HG03432 (cell line): ENCODE measurements around the gene KPNB1.

Experiments used
- ATAC-seq: cut with Tn5 transposase; IDR thresholded peaks from one replicate; pipeline ENCODE4 v1.9.1; 2021; ENCODE audit warnings: mild to moderate bottlenecking, moderate library complexity; ENCODE audit not compliant: unreplicated experiment

KPNB1 gene

DNA sequence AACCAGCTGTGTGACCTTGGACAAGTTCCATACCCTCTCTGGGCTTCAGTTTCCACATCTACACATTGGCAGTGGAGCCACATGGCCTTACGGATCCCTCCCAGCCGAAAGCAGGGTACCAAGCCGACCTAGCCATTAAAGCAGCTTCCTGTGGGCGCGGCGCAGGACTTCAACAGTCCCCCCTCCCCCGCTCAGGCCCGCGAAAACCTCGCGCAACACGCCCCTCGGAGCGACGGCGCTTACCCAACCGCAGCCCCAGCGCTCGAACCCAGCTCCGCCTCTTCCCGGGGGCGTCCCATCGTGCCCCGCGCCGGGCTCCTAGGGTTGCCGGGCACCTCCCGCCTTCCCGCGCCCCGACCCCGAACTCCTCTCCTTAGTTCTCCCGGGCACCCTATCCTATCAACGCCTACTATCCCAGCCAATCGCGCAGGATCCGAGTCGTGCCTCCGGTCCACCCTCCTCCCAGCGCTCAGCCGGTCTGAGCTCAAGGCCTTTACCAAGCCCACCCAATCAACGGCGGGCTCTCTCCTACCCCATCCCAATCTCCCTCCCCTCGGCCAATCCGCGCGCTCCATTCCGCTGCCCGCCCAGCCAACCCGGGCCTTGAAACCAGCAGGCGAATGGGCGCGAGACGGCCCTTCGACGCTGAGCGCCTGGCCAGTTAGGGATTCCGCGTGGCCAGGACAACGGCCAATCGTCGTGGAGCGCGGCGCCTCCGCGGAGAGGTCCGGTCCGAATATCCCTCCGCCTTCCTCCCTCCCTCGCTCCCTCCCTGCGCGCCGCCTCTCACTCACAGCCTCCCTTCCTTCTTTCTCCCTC lies at the start of gene KPNB1:
Gene KPNB1 (plus strand): TSS at position 767 of the 819 bp plus-strand sequence. CDS start 326 bp downstream, outside the sequence.
- peak; percentile 86 for ATAC-seq

DNA sequence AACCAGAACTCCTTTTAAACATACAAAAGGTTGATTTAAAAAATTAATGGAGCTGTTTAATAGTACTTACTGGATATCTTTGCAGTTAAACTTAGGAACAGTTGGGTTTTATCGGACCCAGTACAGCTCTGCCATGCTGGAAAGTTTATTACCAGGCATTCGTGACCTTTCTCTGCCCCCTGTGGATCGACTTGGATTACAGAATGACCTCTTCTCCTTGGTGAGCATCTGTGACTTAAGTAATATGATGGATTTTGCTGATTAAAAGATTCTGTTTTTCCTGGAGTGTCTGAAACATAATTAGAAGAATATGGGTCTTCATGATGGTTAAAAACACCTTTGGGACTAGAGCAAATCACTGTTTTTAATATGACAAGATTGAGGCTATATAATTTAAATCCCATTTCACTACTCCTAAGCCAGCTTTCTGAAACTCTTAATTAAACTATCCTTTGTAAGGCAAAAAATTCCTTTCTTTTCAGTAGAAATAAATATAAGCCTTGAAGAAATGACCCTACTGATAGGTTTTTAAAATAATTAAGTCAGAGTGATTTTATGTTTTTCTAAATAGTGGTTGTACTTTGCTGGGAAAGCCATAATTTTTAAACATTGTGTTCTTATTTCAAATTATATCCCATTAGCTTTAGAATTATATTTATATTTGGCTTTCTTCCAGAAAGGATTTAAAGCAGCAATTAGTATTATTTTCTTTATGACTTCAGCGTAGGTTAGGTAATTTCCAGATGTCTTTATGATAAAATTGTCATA lies 45.7 kb upstream of the KPNB1 start:
- no peak for ATAC-seq

DNA sequence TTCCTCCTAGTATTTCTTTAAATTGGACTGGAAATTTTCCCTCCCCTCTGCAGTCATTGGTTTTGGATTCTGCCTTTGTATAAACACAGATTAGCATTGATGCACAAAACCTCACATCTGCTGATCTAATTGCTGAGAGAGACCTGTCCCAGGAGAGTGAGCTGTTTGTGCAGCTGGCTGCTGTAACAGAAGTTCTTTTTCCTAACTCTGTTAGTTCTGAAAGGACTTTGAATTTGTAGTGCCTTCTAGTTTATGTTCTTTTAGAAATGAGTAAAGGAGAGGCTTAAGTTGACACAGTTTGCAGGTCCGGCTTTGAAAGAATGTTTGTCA lies 45.2 kb upstream of the KPNB1 start:
- no peak for ATAC-seq

DNA sequence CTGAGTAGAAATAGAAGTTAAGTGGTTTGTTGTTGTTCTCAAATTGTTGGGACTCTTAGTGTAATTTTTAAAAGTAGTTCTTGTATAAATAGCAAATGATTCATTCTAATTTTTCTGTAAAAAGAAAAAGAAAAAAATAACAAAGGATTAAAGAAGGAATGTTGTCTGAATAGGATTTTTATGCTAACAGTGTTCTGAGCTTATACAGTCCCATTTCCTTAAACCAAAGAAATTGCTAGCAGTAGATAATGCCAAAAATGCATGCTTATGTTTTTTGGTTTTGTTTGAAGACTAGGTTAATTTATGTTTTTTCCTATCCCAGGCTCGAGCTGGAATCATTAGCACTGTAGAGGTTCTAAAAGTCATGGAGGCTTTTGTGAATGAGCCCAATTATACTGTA lies 44.7 kb upstream of the KPNB1 start:
- no peak for ATAC-seq

DNA sequence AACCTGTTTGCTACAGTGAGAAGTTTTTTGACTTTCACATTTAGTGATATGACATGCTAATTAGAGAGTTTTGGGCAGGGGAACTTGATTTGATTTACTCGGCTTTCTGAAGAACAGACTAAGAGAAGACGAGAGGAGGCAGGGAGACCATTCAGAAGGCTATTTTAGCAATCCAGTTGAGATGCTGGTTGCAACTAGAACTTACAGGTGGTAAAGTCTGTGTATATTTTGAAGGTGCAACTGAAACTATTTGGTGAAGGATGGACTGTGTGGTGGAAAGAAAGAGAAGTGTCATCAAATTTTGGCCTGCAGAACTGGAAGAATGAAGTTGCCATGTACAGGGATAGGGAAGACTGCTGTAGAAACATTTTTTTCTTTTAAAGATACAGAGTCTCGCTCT lies 42.2 kb upstream of the KPNB1 start:
- ATAC-seq = no peak

DNA sequence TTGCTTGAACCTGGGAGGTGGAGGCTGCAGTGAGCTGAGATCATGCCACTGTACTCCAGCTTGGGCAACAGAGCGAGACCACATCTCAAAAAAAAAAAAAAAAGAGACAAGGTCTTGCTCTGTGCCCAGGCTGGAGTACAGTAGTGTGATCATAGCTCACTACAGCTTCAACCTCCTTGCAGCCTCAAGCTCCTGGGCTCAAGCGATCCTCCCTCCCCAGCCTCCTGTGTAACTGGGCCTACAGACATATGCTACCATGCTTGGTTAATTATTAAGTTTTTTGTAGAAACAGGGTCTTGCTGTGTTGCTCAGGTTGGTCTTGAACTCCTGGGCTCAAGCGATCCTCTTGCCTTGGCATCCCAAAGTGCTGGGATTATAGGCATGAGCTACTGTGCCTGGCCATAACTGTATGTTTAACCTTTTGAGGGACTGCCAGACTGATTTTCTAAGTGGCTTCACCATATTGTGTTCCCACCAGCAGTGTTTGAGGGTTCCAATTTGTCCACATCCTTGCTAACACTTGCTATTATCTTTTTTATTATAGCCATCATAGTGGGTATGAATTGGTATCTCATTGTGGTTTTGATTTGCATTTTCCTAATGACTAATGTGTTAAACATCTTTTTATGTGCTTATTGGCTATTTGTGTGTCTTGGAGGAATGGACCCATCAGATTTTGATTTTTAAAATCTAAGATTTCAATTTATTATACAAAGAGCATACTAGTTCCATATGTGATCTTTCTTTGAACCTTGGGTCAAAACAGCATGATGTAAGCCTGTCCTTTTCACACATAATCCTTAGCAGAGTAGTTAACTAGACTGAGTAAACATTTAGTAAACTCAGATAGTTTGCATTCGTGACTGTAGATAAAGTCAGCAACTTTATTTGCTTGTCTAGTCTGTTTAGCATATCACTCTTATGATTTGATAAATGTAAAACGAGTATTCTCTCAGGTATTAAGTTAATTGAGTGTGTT lies 38.1 kb upstream of the KPNB1 start:
- no peak for ATAC-seq

DNA sequence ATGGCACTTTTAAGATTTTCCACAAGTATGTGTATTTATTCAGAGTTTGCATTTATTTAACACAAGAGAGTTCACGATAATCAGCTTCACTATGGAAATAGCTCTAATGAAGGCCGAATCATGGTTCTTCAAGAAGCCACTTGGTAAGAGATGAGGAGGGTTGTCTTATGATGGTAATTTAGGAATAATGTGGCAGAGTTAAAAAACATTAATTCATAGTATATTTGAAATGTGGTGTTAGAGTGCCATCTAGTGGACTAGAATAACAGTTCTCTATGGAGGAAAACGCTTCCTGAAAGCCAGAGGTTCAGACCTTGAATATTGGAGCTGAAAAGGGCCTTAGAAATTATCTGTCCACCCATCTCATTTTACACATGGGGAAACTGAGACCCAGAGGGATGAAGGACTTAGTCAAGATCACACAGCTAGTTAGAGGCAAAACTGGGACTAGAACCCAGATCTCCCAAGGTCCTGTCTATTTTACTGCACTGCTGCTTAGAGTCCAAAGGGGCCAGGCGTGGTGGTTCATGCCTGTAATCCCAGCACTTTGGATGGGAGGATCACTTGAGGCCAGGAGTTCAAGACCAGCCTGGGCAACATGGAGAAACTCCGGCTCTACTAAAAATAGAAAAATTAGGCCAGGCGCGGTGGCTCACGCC lies 33.8 kb upstream of the KPNB1 start:
- no peak for ATAC-seq

DNA sequence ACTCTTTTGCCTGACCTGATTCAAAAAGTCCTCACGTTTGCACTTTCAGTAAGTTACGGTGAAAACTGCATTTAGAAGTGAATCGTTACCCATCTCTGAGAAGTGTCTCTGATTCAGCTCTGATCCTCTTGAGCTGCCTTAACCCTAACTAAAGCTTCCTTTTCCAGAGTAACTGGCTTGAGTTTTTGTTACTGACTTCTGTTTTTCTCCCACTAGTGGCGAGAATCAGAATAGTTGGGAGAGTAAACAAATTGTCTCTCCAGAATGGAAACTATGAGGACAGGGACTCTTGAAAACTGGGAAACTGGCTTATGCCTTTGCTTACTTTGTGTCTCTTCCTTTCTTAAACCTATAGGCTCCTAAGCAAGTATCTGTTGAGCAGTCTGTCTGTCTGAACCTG lies 31.3 kb upstream of the KPNB1 start:
- no peak for ATAC-seq

DNA sequence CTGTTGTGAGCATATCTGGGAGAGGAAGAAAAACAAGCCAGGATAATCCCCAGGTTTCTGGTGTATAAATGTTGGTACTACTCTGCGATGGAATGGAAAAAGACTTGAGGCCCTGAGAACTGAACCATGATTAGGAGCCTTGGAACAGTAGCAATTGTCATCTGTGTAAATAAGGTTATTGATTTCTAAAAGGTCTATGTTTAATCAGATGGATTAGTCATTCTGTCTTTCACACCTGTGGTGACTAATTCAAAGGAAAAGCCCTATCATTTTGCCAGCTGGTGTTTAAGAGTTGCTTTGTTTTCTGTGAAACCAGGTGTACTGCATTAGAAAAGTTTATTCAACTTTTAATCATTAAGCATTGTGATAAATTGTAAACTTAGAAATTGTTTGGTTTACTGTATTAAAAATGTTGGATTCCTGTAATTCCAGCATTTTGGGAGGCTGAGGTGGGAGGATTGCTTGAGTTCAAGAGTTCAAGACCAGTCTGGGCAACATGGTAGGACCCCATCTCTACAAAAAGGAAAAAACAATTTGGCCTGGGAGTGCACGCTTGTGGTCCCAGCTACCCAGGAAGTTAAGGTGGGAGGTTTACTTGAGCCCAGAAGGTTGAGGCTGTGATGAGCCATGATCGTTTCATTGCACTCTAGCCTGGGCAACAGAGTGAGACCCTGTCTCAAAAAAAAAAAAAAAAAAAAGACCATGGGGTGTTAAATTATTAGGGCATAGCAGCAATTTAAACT lies 29.0 kb upstream of the KPNB1 start:
- no peak for ATAC-seq

DNA sequence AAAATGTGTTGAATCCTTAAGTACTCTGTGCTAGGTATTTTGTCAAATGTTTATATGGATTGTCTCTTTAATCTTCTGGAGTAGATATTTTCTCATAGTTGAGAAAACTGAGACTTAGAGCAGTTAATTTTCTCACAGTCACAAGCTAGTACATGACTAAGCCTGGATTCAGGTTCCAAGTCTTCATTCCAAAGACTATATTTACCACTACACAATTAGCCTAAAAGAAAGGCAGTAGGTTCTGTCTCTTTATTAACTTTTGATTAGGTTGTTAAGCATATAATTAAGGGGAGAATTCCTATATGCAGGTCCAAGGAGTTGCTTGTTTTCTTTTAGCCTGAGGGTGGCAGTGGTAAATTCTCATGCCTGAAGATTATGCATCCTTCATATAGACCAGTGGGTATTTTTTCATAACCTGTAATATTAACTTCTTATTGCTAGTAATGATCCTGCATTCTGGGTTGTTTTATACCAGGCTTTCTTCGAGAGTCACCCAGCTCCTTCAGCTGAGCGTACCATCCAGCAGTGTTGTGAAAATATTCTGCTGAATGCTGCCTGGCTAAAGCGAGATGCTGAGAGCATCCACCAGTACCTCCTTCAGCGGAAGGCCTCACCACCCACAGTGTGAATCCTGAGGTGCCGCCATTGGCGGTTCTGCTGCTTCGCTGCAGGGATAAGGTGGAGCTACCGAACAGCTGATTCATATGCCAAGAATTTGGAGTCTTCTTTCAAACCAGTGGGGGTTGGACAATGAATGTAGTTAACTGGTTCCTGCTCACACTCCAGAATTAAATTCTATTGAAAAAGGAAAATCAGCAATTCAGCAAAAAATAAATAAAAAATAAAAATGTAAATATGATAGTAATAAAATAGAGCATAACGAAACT lies 28.2 kb upstream of the KPNB1 start:
- ATAC-seq = no peak

DNA sequence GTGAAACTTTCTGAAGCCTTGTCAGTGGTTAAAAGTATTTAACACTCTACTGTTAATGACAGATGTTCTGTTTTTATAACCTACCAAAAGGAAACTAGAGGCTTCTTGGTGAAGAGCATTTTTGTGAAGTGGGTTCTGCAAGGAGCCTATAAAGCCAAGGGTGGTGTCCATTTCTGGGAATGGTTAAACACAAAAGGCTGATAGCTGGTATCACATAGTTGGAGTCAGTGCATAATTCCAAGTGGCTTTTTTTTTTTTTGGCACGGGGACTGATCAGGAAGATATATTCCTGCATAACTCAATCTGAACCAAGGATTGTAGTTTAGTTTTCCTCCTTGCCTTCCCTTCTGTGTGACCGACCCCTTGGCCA lies 27.6 kb upstream of the KPNB1 start:
- ATAC-seq = no peak

DNA sequence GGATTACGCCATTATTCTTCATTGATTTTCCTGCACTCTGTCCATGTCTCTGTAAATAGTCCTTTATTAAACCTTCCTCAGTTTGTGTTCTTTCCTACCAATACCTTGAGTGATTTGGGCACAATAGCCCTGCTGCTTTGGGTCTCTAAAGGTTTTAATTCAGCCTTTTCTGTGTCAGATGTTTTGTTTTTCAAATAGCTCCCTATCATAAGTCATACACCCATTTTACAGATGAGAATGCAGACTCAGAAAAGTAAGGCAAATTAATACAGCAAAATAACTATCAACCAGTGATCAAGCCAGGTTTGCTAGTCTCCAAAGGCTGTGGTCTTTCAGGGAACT lies 25.0 kb upstream of the KPNB1 start:
- ATAC-seq = no peak

DNA sequence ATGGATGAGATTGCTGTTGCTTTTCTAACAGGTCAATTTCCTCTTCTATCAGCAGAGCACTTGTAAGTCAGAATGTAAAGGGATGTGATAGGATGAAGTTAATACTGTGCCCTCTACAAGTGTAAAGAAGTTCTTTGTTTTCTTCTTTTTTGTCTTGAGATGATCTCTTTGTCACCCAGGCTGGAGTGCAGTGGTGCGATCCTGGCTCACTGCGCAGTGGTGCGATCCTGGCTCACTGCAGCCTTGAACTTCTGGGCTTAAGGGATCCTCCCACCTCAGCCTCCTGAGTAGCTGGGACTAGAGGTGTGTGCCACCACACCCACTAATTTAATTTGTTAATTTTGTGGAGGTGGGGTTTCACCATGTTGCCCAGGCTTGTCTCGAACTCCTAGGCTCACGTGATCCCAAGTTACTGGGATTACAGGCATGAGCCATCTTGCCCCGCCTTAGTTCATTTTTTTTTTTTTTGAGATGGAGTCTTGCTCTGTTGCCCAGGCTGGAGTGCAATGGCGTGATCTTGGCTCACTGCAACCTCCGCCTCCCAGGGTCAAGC lies 21.6 kb upstream of the KPNB1 start:
- no peak for ATAC-seq

DNA sequence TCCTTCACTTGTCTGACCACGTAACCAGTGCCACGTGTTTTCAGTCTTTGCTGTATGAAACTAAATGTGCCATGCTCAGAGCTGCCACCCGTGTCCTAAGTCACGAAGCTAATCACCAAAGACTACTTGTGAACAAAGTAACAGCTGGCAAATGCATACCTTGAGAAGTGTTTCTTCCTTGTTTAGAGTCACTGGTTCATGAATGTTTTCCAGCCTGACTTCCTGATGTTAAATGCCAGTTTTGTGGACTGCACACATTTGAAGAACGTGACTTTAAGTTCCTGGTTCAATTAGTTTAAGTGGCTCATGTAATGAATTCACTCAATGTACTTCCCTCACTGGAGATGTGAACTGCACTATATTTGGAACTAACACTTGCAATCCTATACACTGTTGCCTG lies 19.9 kb upstream of the KPNB1 start:
- ATAC-seq = no peak

DNA sequence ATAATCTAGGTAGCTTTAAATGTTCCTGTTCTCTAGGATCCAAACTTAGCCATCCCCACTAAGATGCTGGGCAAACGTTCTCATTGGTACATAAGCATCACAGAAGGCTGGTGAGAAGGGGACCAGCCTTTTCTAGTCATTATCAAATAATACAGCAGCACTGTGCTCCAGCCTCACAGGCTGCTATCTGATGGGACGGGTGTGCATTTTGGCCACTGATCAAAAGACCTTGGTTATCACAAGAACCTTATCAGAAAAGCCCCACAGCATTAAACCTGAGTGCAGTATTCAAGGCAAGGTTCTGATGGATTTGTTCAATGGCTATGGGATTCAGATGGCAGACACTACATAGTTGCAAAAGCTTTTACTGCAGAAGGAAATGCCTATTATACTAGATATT lies 19.1 kb upstream of the KPNB1 start:
- ATAC-seq = no peak

DNA sequence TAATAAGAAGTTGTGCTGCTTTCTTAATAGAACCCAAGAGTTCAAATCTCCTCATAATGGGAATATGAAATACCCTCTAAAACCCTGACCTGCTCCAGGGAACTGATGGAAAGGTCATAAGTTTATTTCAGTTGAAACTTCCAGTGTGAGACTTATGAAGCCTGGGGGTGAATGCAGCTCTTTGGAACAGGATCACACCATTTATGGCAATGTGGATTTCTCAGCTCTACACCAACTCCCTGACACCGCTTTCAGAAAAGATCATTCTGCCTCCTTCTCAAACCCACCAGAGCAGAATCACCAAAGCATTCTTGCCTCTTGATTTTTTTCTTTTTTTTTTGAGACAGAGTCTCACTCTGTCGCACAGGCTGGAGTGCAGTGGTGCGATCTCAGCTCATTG lies 16.7 kb upstream of the KPNB1 start:
- no peak for ATAC-seq

DNA sequence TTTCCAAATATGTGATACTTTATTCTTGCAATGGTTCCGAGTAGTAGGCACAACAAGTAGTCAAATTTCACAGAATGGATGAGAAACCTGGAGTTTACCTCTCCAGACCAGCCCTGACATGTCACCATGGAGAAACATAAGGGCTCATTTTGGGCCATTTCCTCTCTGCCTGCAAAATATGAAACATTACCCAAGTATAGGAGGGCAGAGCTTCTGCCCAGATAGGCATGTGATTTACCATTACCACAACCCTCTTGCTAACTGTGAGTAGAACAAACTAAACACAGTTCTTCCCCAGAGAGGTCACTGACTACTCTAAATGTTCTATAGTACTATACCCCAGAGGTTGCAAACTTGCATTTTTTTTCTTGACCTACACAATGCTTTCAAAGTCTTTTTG lies 15.7 kb upstream of the KPNB1 start:
- ATAC-seq = no peak

DNA sequence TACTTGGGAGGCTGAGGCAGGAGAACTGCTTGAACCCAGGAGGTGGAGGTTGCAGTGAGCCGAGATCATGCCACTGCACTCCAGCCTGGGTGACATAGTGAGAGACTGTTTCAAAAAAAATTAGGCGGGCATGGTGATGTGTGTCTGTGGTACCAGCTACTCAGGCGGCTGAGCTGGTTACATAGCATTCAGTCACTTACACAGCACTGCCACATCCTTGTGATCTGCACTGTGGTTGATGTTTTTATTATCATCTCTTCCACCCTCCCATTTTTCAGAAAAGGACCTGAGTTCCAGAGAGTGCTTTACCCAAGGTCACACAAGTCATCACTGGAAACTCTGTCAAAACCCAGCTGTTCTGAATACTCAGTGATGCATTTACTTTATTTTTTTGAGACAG lies 14.8 kb upstream of the KPNB1 start:
- no peak for ATAC-seq

DNA sequence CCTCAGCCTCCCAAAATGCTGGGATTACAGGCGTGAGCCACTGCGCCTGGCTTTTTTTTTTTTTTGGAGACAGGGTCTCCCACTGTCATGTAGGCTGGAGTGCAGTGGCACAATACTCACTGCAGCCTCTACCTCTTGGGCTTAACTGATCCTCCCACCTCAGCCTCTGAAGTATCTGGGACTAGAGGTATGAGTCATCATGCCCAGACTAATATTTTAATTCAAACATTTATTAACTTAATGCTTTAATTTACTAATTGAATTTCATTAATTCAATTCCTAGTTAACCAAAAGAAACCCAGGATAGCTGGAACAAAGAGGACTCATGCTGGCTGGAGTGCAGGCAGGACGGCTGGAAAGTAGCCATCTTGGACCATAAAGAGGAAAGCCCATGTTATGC lies 14.0 kb upstream of the KPNB1 start:
- no peak for ATAC-seq
